Keratinocyte (primary cell): ENCODE measurements around the gene USH1C.

Experiments used
- CTCF ChIP-seq, 3 experiments: IDR thresholded peaks in 1 of 3; conservative IDR thresholded peaks in 1 of 3; optimal IDR thresholded peaks in 1 of 3; 2 replicates in 2 of 3; 3 replicates in 1 of 3; pipeline versions ENCODE3 to v1.5.1; 2011; ENCODE audit warnings: low read length in 3 of 3, mild to moderate bottlenecking in 3 of 3, moderate library complexity in 2 of 3, control low read depth in 1 of 3, inconsistent platforms in 1 of 3; ENCODE audit not compliant: insufficient read depth in 2 of 3; ENCODE audit errors: extremely low read depth in 1 of 3
- EZH2 ChIP-seq: IDR thresholded peaks from one replicate; pipeline ENCODE4 v1.6.1; 2012; ENCODE audit warnings: inconsistent platforms, mild to moderate bottlenecking, low read length, moderate library complexity

GRCh38 chr11:17581036-17581731, 37.0 kb upstream of the USH1C start:
- TF ChIP-seq EZH2, result no peak
- TF ChIP-seq CTCF (optimal IDR thresholded peaks at IDR 0.05 in 1 of 3, IDR thresholded peaks at IDR 0.05 in 1 of 3, conservative IDR thresholded peaks at IDR 0.05 in 1 of 3; ENCODE audit: extremely low read depth in 1 of 3, insufficient read depth in 2 of 3, low read length in 3 of 3), result no peak
